ENCODE measurements around the gene THEMIS2.

Gene THEMIS2

GRCh38 chr1:27922272-27922671 lies 49.9 kb downstream of the THEMIS2 start:
- Histone ChIP-seq H4K20me1 (ENCODE audit: low read depth, low read length) (no peaks in the 10 kb centered on the region), H3K27me3 (ENCODE audit: low read length) (no peaks in the 10 kb centered on the region), H3K9ac (ENCODE audit: low read length) (no peak overlapping the region), H2AFZ (ENCODE audit: low read depth, low read length, severe bottlenecking) (no peak overlapping the region), H3K4me3 (ENCODE audit: insufficient read depth, low read length, poor library complexity, severe bottlenecking) (no peak overlapping the region), H3K9me2 (replicated peaks; ENCODE audit: insufficient read depth, low read length) (no peaks in the 10 kb centered on the region), H3K79me2 (ENCODE audit: insufficient read depth, low read length) (no peaks in the 10 kb centered on the region), H3K27ac (ENCODE audit: low read depth, low read length) (no peak overlapping the region), H3K36me3 (ENCODE audit: low read length) (no peaks in the 10 kb centered on the region), H3K9me3 (ENCODE audit: insufficient read depth, low read length) (no peaks in the 10 kb centered on the region), H3F3A (ENCODE audit: insufficient read depth) (no peaks in the 10 kb centered on the region; the same call in 1 of the 2 replicates), H3K4me2 (ENCODE audit: low read depth, low read length, poor library complexity, severe bottlenecking) (no peak overlapping the region)
- TF ChIP-seq EZH2phosphoT487 (conservative IDR thresholded peaks at IDR 0.05; ENCODE audit: low read length) (no peak), CTCF (IDR thresholded peaks at IDR 0.05; ENCODE audit: insufficient read depth, low read length, poor library complexity, severe bottlenecking) (no peak)

- Histone ChIP-seq H4K20me1 (ENCODE audit: low read depth, low read length) (no peaks in the 10 kb centered on the region), H3K27me3 (ENCODE audit: low read length) (no peaks in the 10 kb centered on the region), H3K4me2 (ENCODE audit: low read depth, low read length, poor library complexity, severe bottlenecking) (no peak overlapping the region), H3K9me2 (replicated peaks; ENCODE audit: insufficient read depth, low read length) (no peaks in the 10 kb centered on the region), H3K4me3 (ENCODE audit: insufficient read depth, low read length, poor library complexity, severe bottlenecking) (no peak overlapping the region), H3F3A (ENCODE audit: insufficient read depth) (no peaks in the 10 kb centered on the region), H3K79me2 (ENCODE audit: insufficient read depth, low read length) (no peaks in the 10 kb centered on the region), H2AFZ (ENCODE audit: low read depth, low read length, severe bottlenecking) (no peak overlapping the region), H3K27ac (ENCODE audit: low read depth, low read length) (no peak overlapping the region), H3K9ac (ENCODE audit: low read length) (no peak overlapping the region), H3K36me3 (ENCODE audit: low read length) (no peaks in the 10 kb centered on the region), H3K9me3 (ENCODE audit: insufficient read depth, low read length) (no peaks in the 10 kb centered on the region)
- TF ChIP-seq EZH2phosphoT487 (conservative IDR thresholded peaks at IDR 0.05; ENCODE audit: low read length) = no peak
- no peak for TF ChIP-seq CTCF (IDR thresholded peaks at IDR 0.05; ENCODE audit: insufficient read depth, low read length, poor library complexity, severe bottlenecking)
Observed at GRCh38 chr1:27928216-27928954, 56.0 kb downstream of the THEMIS2 start.

GRCh38 chr1:27931184-27931583 lies 58.8 kb downstream of the THEMIS2 start:
- Histone ChIP-seq H3K4me2 (ENCODE audit: low read depth, low read length, poor library complexity, severe bottlenecking) (no peak overlapping the region), H3K9me3 (ENCODE audit: insufficient read depth, low read length) (no peaks in the 10 kb centered on the region), H3K9ac (ENCODE audit: low read length) (no peak overlapping the region), H3K27ac (ENCODE audit: low read depth, low read length) (no peak overlapping the region), H4K20me1 (ENCODE audit: low read depth, low read length) (no peaks in the 10 kb centered on the region), H3F3A (ENCODE audit: insufficient read depth) (no peaks in the 10 kb centered on the region), H3K27me3 (ENCODE audit: low read length) (no peaks in the 10 kb centered on the region), H2AFZ (ENCODE audit: low read depth, low read length, severe bottlenecking) (no peak overlapping the region), H3K4me3 (ENCODE audit: insufficient read depth, low read length, poor library complexity, severe bottlenecking) (no peak overlapping the region), H3K36me3 (ENCODE audit: low read length) (no peaks in the 10 kb centered on the region), H3K9me2 (replicated peaks; ENCODE audit: insufficient read depth, low read length) (no peaks in the 10 kb centered on the region), H3K79me2 (ENCODE audit: insufficient read depth, low read length) (no peaks in the 10 kb centered on the region)
- TF ChIP-seq EZH2phosphoT487 (conservative IDR thresholded peaks at IDR 0.05; ENCODE audit: low read length) (no peak), CTCF (IDR thresholded peaks at IDR 0.05; ENCODE audit: insufficient read depth, low read length, poor library complexity, severe bottlenecking) (no peak)

All from SU-DHL-6 (cell line).